ENCODE results near the gene EVX1.

EVX1 gene

DNA sequence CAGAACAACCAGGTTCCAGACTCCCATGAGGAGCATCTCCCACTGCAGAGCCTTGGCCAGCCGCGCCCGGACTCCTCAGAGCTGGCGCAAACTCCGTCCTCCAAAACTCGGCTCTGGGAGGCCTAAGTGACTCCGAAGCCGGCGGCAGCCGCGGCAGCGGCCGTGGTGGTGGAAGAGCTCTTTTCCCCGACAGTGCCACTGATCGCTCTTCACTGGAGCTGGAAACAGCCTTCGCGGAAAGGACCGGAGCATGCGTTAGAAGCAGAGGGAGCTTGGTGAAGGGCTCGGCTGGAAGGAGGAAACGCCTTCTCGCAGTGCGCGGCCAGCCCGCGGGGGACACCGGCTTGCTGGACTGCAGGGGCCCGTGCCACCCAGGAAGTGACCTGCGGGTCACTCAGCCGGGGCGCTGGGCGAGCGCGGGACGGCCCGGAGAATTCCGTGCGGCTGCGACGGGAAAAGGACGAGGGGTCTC is 37.7 kb upstream of the EVX1 start:
- peak overlapping the region; percentile 84 for H3K27ac ChIP-seq
- no peak for DNase-seq (ENCODE audit: low read depth, low spot score)

DNA sequence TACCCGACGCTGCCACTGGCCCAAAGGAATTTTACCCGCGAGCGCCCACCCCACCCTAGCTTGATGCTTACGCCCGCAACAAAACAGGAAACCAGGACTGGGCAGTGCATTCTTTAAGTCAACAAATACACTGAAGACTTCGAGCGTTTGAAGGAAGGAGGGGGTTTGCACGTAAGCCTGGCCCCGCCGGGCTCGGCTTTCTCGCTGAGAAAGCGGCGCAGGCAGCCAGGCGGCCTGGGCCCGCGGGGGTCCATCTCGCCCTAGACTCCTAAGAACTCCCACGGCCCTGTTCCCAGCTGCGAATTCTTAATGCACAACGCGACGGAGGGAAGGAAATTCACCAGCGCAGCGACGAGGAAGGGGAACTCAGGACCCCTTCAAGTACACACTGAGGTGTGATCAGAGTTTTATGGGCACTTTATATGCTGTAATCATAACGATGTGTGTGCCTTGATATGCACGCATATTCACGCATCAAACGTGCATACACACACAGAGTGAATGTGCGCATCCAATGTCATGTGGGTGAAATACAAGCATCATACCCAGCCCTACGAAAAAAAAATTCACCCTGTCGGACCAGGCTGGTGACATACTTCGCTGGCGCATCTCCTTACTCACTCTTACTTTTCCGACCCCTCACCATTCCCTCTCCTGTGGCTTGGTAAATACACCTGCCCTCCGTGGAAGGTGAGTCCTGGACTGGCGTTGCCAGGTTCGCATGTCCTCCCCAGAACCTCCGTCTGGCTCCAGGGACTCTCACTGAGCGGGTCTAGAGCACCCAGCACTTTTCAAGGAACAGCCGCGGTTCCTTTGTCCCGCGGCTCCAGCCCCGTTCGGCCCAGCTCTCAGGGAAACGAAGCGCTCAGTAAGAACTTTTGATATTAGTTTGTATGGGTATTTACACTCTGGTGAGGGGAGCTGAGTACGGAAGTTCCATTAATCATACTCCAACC is 37.0 kb upstream of the EVX1 start:
- H3K27ac ChIP-seq = peak overlapping the region; percentile 84
- no peak for DNase-seq (ENCODE audit: low read depth, low spot score)

DNA sequence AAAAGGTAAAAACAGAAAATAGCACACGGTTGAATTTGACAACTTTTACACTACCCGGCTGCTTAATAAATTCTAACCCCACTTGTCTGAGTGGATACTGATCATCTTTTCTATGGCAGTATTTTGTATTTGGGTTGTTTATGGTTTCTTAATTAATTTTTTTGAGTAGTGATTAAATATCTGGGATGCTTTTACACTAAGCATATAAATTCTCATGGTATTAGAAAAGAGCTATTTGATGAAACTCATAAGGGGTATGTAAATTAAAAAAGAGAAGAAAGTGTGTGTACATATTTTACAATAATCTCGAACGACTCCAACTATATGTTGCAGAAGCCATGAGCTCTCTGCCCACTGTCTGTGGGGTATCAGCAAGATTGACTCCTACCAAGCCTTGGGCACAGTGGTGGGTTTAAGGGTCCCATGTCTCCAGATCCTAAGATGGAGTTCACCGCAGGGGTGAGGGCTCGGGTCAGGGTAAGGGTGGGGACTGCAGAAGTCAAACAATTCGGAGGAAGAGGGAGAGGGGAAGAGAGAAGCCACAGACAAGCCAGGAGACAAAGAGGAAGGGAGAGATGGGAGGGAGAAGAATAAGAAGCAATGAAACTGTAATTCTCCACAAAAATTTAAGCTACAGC is 35.1 kb upstream of the EVX1 start:
- no peak overlapping the region for H3K27ac ChIP-seq
- DNase-seq (ENCODE audit: low read depth, low spot score) = no peak

DNA sequence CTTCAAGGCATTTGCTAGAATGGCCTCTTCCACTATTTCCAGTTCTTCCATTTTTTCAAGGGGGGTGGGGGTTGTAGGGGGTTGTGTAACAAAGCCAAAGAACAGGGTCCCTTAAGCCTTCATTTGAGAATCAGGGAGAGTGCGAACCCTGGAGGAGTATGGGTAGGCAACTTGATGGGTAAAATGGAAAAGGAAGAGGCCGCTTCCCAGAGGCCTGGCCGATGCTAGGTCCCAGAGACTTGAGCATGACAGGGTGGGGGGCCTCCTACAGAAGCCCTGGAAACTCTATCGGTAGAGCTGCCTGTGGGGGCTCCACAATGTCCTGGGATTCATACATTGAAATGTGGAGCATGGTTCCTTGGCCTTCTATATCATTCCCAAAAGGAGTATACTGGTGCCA is 33.6 kb upstream of the EVX1 start:
- DNase-seq (ENCODE audit: low read depth, low spot score) = no peak
- H3K27ac ChIP-seq = no peak overlapping the region

DNA sequence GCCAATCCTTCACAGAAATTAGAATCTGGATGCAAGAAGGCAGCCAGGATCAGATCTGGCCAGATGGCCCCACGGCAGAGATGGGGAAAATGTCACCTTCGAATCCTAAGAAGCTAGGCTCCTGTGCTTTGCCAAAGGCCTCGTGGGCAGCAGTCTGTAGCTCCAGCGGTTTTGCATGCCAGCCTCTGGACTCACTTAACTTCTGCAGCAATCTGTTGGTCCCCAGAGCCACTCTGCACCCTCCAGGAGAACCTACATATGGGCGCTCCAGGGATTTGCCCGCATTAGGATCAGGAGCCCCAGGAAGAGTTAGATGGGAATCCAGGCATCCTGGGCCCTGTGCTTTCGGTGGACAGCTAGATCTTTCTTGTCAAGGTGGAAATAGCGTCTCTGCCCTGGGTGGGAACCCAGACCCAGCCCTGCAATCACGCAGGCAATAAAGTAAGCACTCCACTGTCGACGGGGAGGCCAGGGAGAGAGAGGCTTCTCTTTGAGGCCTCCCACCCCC is 32.6 kb upstream of the EVX1 start:
- no peak for DNase-seq (ENCODE audit: low read depth, low spot score)
- no peak overlapping the region for H3K27ac ChIP-seq

DNA sequence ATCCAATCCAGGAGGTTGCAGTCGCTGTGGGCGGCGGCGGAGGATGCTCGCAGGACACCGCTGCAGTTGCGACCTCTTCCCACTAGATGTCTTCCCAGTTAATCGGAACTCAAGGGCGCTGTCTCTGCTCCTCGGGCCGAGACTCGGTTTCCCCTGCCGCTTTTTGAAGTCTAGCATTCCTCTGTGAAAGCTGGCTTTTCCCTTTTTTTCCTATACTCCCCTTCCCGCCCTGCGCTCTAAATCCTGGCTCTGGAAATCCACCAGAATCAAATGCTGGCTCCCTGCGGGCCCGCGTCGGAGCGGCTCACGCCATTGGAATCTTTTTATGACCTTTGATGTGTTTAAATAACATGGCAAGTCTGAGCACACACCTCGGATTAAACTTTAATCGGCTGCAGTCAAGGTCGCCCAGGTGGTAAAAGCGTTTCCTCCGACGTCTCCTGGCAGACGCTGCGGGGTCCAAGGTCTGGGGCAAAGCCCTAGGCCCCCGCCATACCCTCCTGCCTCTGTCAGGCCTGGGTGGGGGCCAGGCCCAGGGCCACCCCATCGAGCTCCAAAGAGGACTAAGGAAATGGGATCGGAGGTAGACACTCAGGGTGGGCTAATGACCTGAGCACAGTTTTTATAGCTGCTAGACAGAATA is 32.0 kb upstream of the EVX1 start:
- no peak overlapping the region for H3K27ac ChIP-seq
- DNase-seq (ENCODE audit: low read depth, low spot score) = no peak

DNA sequence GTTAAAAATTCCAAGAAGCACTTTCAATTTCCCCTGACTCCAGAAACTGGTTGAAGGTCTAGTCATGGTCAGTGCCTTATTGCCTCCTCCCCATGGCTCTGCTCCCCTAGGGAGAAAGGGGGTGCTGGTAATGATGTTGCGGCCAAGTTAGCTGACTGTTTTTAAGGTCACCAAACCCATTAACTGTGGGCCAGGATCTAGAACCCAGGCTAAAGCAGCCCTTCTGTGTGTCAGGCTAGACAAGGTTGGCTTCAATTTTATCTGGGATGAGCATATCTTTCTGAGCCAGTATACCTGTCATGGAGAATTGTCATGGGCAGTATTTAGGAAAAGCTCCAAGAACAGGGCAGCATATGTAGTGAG is 31.5 kb upstream of the EVX1 start:
- no peak overlapping the region for H3K27ac ChIP-seq
- DNase-seq (ENCODE audit: low read depth, low spot score) = no peak

DNA sequence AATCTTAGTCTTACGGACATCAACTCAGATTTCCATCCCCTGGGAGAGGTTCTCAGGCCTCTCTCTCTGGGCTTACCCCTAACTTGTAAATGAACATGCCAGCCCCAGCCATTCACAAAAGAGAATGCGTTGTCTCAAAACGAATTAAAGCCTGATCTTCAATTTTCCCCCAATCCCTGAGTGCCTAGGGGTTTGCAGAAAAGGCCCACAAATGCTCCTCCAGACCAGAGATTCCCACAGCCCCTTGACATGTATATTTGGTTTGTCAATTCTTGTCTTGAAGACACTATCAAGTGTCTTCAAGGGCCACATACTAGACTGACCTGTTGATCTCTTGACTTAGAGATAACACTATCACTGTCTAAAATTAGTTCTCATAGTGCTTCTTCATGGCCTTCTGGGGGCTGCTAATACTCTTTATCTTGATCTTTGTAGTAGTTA is 30.8 kb upstream of the EVX1 start:
- no peak overlapping the region for H3K27ac ChIP-seq
- no peak for DNase-seq (ENCODE audit: low read depth, low spot score)

DNA sequence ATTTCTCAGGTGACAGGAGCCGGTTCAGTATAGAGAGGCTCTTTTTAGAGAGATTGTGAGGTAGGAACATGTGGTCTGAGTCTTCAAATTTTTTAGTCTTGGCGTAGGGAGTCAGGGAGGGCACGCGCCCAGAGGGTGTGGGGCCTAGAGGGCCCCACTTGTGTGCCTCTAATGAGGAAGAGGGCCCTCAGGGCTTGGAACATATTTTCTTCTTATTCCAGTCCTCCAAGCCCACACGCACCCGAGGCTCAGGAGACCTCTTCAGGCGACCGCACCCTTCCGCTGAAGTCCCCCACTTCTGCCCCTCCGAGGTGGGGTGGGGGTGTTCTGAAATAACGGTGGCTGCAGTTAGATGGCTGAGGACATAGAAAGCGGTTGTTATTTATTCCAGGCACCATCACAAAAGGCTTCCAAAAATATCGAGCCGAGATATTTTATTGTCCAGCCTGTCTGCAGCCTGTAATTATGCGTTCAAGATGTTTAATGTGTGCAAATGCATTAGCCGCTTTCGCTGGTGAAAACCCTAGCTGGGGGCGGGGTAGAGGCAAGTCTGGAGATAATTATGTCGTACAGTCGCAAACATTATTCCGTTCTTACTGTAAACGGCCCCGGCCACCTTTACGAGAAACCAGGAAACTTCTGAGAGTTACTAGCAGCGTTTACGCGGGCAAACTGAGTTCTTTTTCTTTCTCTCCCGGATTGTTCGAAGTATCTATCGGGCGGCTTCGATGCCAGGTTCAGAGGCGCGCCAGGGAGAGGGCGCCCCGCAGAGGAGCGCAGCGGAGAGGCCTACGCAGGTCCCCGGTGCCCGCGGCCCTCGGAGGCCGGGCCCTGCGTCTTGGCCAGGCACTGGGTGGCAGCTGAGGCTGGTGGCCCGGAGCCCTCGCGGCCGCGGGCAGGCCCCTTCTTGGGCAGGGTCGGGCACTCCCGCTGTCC is 29.8 kb upstream of the EVX1 start:
- no peak overlapping the region for H3K27ac ChIP-seq
- no peak for DNase-seq (ENCODE audit: low read depth, low spot score)

DNA sequence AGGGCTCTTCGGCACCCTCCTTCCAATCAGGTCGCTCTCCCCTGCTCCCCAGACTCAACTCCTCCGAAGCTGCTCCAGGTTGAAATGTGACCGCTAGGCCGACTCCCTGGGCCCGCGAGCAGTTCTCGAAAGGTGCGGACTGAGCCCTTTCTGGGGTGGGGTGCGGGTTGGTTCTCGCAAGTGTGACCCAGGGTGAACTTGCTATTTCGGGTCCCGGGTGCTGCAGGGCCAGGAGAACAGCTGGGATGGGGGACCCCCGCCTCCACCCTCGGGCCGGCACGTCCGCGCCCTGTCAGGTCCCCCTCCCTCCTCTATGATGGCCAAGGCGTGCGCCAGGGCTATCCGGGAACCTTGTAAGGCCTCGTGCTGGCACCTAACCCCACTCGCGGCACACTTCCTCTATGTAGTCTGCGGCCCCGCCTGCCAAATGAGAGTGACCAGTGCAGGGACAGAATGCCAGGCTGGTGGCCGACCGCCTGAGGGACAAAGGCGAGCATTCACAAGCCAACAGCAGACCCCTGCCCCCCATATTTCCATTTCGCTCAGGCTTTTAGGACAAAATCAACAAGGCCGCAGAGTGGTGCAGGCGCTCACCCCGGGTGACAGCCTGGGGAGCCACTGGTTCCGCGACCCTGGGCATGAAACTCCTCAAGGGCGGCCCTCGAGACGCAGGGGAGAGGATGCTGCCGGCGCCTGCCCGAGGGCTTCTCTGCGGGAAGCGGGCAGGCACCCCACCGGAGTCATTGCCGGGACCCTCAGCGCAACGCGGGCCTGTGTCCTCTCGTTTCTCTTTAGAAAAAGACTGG is 29.0 kb upstream of the EVX1 start:
- DNase-seq (ENCODE audit: low read depth, low spot score) = no peak
- no peak overlapping the region for H3K27ac ChIP-seq

DNA sequence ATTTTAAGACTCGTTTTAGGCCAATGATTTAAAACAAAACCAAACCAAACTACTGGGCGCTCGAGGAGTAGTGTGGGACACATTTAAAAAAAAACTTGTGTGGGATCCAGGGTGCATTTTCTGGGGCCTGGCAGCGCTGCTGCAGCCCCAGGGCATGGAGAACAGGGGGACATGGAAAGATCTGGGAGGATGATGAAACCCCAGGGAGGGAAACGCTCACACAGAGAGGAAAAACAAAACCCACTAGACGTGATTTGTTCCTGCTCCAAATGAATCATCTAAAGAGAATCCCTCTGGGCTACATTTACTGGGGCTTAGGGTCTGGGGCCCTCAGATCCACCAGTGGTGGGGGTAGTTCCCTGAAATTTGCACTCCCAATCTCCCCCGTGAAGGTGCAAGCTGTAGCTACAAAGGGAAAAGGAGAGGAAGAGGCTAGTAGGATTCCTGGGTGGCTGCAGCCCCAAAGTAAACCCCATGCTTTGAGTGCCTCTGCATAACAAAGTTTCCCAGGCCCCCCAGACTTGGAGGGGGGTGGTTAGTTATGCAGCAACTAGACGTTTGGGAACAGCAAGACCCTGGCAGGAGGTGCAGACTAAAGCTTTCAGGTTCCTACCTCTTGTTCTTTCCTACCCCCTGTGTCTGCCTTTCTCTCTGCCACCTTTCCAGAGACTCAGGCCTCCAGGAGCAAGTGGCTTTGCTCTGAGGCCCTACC is 28.2 kb upstream of the EVX1 start:
- H3K27ac ChIP-seq = no peak overlapping the region
- DNase-seq (ENCODE audit: low read depth, low spot score) = no peak

DNA sequence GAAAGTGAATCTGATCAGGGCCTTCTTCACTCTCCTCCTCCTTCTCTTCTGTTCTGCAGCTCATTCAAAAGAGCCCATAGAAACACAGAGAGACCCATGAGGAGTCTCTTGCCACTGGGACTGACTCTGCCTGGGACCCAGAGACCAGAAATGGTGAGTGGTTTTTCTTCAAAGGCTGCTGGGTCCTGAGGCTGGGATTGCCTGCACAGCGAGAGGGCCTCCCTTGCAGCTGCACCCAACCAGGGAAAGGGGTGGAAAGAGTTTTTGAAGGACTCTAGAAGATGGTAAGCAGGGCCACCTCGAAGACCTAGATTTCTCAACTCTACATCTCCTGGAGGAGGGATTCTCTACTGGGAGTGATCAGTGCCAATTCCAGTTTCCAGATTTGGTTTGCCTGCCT is 27.2 kb upstream of the EVX1 start:
- no peak overlapping the region for H3K27ac ChIP-seq

DNA sequence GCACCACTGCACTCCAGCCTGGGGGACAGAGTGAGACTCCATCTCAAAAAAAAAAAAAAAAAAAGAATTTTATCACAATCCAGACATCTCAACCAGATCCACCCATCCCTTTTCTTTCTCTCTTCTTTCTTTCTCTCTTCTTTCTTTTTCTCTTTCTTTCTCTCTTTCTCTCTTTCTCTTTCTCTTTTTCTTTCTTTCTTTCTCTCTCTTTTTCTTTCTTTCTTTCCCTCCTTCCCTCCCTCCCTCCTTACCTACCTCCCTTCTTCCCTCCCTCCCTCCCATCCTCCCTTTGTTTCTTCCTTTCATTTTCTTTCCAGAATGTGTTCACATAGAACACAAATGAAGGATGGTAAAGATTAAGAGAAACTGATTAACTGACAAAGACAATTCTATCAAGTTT is 24.7 kb upstream of the EVX1 start:
- DNase-seq (ENCODE audit: low read depth, low spot score) = no peak
- no peak overlapping the region for H3K27ac ChIP-seq

More for the DNA sequence above, 27.2 kb upstream of the EVX1 start:
- no peak for DNase-seq (ENCODE audit: low read depth, low spot score)

DNA sequence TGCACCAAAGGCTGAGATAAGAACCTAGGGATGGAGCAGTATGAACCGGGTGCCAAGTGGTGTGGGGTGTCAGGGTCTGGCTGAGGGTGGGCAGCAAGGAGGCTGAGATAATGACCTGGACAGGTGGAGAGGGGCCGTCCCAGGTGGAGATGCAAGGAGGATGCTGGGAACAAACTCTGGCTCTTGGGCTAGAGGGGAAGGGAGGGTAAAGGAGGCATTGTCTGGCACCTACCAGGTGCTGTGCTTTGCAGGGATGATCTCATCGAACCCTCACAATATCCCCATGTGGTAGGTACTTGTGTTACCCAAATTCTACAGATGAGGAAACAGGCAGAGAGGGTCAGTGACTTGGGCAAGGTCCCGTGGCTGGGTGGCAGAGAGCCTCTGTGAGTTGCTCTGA is 22.8 kb upstream of the EVX1 start:
- DNase-seq (ENCODE audit: low read depth, low spot score) = no peak
- H3K27ac ChIP-seq = no peak overlapping the region

DNA sequence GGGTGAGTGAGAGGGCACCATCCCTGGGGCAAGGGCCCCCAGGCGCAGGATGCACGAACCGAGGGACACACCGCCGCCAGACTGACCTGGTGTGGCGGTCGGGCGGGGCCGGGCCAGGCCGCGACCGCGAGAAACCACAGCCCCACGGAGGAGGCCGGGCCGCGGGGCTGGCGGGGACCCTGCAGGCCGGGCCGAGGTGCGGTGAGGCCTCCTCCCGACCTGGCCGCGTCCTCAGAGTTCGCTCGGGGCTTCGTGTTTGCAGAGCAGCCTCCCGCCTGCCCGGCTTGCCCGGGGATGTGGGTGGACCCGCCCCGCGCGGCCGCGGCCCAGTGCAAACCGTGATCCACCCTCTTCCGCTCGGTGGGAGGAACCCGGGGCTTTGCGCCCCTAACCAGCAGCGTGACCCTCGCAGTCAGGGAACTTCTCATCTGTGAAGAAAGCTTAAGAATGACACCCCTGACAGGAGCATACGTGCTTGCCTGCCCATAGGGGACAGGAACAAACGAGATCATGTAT is 22.1 kb upstream of the EVX1 start:
- H3K27ac ChIP-seq = no peak overlapping the region
- DNase-seq (ENCODE audit: low read depth, low spot score) = no peak

DNA sequence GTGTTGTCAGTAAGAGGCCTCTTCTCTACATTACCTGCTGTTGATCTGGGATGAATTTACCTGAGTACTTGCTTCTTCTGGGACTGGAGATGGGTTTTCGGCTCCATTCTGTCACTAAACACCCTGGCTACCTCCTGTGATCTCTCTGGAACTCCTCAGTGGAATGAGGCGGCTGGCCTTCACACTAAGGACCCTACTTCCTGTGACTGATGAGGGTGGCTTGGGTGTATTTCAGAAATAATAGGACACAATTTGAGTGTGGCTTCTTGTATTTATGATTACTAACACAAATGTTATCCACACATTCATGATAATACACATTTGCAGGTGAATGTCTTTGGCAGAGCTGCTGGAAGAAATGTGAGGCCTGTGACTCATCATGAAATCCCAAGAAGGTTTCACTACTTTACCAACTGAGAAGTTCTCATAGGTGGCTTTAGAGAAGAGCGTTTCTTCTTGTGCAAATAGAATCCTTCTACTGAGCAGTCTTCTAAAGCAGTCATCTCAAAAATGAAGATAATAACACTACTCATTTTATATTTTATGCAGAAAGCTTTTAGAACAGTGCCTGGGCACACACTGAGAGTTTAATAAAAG is 21.3 kb upstream of the EVX1 start:
- no peak for DNase-seq (ENCODE audit: low read depth, low spot score)
- H3K27ac ChIP-seq = no peak overlapping the region

DNA sequence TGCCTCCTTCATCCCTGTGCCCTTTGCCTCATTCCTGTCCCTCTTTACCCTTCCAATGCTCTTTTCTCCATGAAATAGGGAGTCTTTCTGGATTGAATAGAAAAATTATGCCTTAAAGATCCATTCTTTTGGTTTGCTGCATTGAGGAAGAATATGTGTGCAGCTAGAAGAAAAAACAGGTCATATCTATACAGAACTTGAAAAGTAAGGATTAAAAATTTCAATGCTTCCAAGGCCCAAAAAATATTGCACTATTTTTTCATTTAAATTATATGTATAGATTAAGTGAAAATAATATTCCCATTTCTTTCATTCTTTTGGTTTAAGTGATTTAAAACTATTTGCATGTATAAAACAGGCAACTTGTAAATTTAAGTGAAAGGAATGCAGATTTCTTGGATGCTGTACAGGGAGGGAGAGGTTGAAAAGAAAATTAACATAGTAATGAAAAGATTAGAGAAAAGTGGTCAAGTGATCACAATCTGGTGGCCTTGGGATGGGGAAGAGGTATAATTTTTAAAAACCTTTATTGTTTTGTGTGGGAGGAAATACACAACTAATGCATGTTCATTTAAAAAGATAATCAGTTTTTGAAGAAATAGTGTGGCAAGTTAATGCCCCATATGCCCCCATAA is 18.5 kb upstream of the EVX1 start:
- DNase-seq (ENCODE audit: low read depth, low spot score) = no peak

More for the DNA sequence above, 18.5 kb upstream of the EVX1 start:
- H3K27ac ChIP-seq = no peak overlapping the region
